ENCODE measurements around the gene MEN1. TPM values are rescaled to one million over a fixed set of nuclear protein-coding genes. Genes with fewer than 3 reads are reported as not detected.
A peak's percentile ranks its signal among the peaks of the same experiment; 100 is the strongest.

Gene MEN1
- total and polyA plus RNA-seq, 2 of the 13 experiments (the other 11 are each of a cell fraction or from before 2014, with no cell fraction given) = 20.5 to 27.3 TPM

DNA sequence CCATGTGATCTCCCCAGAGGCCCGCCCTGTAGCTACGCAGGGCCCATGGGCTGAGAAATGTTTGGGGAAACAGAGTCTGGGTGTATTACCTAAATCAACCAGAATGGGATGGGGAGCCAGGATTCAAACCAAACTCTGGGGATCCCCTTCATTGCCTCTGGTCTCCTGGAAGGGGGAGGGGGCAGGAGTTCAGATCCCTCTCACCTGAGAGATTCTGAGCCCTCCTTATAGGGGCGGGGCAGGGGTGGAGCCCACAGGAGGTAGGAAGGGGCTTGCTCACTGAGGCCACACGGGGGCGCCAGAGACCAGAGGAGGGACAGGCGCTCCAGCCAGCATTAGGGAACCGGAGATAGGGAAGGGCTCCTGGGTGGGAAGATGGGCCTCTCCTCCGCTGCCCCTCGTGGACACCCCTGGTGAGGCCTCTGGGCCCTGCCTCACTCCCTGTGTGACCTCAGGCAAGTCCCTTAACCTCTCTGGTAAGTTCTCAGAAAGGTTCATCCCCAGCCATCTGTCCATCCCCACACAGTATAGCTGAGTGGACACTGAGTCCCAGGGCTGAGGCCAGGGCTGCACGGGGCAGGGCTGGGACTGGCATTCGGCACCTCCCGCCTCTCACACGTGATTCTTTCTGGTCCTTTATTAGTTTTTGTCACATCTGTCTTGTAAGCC lies 36.8 kb upstream of the MEN1 start (continued):
- TF ChIP-seq PTBP1 (IDR thresholded peaks at IDR 0.05; ENCODE audit: low read depth, low read length, poor library complexity, severe bottlenecking) = no peak
- no peak for TF ChIP-seq ZNF816 (CRISPR knock-in tag; IDR thresholded peaks at IDR 0.05; ENCODE audit: borderline replicate concordance)
- TF ChIP-seq ZNF225 (CRISPR knock-in tag; IDR thresholded peaks at IDR 0.05) = 0 out of 2 replicates have a peak, but pooled peaks have one; percentile 40
- TF ChIP-seq, protein P1, sequence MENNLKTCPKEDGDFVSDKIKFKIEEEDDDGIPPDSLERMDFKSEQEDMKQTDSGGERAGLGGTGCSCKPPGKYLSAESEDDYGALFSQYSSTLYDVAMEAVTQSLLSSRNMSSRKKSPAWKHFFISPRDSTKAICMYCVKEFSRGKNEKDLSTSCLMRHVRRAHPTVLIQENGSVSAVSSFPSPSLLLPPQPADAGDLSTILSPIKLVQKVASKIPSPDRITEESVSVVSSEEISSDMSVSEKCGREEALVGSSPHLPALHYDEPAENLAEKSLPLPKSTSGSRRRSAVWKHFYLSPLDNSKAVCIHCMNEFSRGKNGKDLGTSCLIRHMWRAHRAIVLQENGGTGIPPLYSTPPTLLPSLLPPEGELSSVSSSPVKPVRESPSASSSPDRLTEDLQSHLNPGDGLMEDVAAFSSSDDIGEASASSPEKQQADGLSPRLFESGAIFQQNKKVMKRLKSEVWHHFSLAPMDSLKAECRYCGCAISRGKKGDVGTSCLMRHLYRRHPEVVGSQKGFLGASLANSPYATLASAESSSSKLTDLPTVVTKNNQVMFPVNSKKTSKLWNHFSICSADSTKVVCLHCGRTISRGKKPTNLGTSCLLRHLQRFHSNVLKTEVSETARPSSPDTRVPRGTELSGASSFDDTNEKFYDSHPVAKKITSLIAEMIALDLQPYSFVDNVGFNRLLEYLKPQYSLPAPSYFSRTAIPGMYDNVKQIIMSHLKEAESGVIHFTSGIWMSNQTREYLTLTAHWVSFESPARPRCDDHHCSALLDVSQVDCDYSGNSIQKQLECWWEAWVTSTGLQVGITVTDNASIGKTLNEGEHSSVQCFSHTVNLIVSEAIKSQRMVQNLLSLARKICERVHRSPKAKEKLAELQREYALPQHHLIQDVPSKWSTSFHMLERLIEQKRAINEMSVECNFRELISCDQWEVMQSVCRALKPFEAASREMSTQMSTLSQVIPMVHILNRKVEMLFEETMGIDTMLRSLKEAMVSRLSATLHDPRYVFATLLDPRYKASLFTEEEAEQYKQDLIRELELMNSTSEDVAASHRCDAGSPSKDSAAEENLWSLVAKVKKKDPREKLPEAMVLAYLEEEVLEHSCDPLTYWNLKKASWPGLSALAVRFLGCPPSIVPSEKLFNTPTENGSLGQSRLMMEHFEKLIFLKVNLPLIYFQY (CRISPR knock-in tag; IDR thresholded peaks at IDR 0.05; ENCODE audit: borderline replicate concordance) = peak; percentile 64; the same call in 1 of the 2 replicates
- TF ChIP-seq, protein P2, sequence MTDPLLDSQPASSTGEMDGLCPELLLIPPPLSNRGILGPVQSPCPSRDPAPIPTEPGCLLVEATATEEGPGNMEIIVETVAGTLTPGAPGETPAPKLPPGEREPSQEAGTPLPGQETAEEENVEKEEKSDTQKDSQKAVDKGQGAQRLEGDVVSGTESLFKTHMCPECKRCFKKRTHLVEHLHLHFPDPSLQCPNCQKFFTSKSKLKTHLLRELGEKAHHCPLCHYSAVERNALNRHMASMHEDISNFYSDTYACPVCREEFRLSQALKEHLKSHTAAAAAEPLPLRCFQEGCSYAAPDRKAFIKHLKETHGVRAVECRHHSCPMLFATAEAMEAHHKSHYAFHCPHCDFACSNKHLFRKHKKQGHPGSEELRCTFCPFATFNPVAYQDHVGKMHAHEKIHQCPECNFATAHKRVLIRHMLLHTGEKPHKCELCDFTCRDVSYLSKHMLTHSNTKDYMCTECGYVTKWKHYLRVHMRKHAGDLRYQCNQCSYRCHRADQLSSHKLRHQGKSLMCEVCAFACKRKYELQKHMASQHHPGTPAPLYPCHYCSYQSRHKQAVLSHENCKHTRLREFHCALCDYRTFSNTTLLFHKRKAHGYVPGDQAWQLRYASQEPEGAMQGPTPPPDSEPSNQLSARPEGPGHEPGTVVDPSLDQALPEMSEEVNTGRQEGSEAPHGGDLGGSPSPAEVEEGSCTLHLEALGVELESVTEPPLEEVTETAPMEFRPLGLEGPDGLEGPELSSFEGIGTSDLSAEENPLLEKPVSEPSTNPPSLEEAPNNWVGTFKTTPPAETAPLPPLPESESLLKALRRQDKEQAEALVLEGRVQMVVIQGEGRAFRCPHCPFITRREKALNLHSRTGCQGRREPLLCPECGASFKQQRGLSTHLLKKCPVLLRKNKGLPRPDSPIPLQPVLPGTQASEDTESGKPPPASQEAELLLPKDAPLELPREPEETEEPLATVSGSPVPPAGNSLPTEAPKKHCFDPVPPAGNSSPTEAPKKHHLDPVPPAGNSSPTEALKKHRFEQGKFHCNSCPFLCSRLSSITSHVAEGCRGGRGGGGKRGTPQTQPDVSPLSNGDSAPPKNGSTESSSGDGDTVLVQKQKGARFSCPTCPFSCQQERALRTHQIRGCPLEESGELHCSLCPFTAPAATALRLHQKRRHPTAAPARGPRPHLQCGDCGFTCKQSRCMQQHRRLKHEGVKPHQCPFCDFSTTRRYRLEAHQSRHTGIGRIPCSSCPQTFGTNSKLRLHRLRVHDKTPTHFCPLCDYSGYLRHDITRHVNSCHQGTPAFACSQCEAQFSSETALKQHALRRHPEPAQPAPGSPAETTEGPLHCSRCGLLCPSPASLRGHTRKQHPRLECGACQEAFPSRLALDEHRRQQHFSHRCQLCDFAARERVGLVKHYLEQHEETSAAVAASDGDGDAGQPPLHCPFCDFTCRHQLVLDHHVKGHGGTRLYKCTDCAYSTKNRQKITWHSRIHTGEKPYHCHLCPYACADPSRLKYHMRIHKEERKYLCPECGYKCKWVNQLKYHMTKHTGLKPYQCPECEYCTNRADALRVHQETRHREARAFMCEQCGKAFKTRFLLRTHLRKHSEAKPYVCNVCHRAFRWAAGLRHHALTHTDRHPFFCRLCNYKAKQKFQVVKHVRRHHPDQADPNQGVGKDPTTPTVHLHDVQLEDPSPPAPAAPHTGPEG (CRISPR knock-in tag; IDR thresholded peaks at IDR 0.05) = no peak
- TF ChIP-seq CBFB (CRISPR knock-in tag; IDR thresholded peaks at IDR 0.05) = no peak; the same call in 1 of the 2 replicates
- no peak for TF ChIP-seq RBAK (CRISPR knock-in tag; IDR thresholded peaks at IDR 0.05)
- TF ChIP-seq ZFX (CRISPR knock-in tag; IDR thresholded peaks at IDR 0.05; ENCODE audit: low read depth) = peak; percentile 46; the same call in 1 of the 2 replicates
- TF ChIP-seq, protein P3, sequence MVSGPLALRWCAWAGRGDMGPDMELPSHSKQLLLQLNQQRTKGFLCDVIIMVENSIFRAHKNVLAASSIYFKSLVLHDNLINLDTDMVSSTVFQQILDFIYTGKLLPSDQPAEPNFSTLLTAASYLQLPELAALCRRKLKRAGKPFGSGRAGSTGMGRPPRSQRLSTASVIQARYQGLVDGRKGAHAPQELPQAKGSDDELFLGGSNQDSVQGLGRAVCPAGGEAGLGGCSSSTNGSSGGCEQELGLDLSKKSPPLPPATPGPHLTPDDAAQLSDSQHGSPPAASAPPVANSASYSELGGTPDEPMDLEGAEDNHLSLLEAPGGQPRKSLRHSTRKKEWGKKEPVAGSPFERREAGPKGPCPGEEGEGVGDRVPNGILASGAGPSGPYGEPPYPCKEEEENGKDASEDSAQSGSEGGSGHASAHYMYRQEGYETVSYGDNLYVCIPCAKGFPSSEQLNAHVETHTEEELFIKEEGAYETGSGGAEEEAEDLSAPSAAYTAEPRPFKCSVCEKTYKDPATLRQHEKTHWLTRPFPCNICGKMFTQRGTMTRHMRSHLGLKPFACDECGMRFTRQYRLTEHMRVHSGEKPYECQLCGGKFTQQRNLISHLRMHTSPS (CRISPR knock-in tag; IDR thresholded peaks at IDR 0.05; ENCODE audit: low read depth) = 0 out of 2 replicates have a peak, but pooled peaks have one; percentile 52
- TF ChIP-seq, protein P4, sequence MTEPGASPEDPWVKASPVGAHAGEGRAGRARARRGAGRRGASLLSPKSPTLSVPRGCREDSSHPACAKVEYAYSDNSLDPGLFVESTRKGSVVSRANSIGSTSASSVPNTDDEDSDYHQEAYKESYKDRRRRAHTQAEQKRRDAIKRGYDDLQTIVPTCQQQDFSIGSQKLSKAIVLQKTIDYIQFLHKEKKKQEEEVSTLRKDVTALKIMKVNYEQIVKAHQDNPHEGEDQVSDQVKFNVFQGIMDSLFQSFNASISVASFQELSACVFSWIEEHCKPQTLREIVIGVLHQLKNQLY (CRISPR knock-in tag; IDR thresholded peaks at IDR 0.05) = no peak
- peak; percentile 70; the same call in 1 of the 2 replicates for TF ChIP-seq SALL1 (CRISPR knock-in tag; IDR thresholded peaks at IDR 0.05)
- peak; percentile 45; the same call in 1 of the 2 replicates for TF ChIP-seq HOXA3 (CRISPR knock-in tag; IDR thresholded peaks at IDR 0.05)
- TF ChIP-seq GATAD2A (CRISPR knock-in tag; IDR thresholded peaks at IDR 0.05) = peak; percentile 48
- 0 out of 2 replicates have a peak, but pooled peaks have one; percentile 55 for TF ChIP-seq KDM4B (CRISPR knock-in tag; IDR thresholded peaks at IDR 0.05)
- TF ChIP-seq NCOR1 (IDR thresholded peaks at IDR 0.05; ENCODE audit: borderline replicate concordance, low read length) = no peak; the same call in 1 of the 2 replicates
- peak; percentile 60 for TF ChIP-seq KAT8 (CRISPR knock-in tag; IDR thresholded peaks at IDR 0.05)
- no peak for TF ChIP-seq CHD4 (IDR thresholded peaks at IDR 0.05; ENCODE audit: borderline replicate concordance, low read length)

Data from HepG2 (cell line).